ENCODE measurements around the gene IFNAR1. TPM values are rescaled to one million over a fixed set of nuclear protein-coding genes. Genes with fewer than 3 reads are reported as not detected.

IFNAR1 gene
- total and polyA plus RNA-seq, 2 of the 8 experiments (the other 6 are each of a cell fraction or from before 2014, with no cell fraction given), result 3.1 to 17.1 TPM

DNA sequence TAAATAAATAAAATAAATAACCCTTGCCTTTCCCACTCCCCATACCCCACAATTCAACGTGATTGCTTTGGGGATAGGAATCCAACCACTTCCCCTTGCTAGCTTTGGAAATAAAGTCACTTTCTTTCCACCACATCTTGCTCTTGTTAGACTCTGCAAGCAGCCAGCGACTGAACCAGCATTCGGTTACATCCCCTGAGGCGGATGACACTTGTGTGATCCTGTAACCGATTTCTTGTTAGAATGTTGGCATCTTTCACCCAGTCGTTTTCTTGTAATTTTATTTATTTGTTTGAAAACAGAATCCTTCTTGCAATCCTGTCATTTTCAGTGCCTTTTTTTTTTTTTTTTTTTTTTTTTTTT, 76.8 kb downstream of the IFNAR1 start:
- Histone ChIP-seq H3K27ac (ENCODE audit: low read depth, low read length) (no peak overlapping the region), H2AFZ (ENCODE audit: low read length) (no peak overlapping the region)
- no peak for FAIRE-seq

More for the DNA sequence above, 76.8 kb downstream of the IFNAR1 start:
- Histone ChIP-seq H3K79me1 (ENCODE audit: low read depth, low read length) (no peaks in the 10 kb centered on the region), H2BK20ac (ENCODE audit: low read length) (no peak overlapping the region), H3K23ac (ENCODE audit: insufficient read length) (no peak overlapping the region), H3K4me2 (ENCODE audit: insufficient read depth in 1 of 2, low read depth in 2 of 2, low read length in 2 of 2) (no peak overlapping the region), H4K91ac (replicated peaks; ENCODE audit: insufficient read length, low read length) (no peak overlapping the region), H3K4ac (replicated peaks; ENCODE audit: insufficient read length, low read depth, low read length) (no peak overlapping the region), H2BK5ac (ENCODE audit: low read depth, low read length) (no peak overlapping the region), H3K18ac (ENCODE audit: extremely low read depth, low read length) (no peak overlapping the region; the same call in 1 of the 2 replicates), H2BK120ac (replicated peaks; ENCODE audit: low read depth, low read length) (no peak overlapping the region), H3K79me2 (ENCODE audit: control insufficient read depth in 1 of 2, insufficient read depth in 2 of 2, low read length in 2 of 2) (peaks cover 0 to 28% of the 10 kb centered on the region in 2 experiments; a peak in 3 of 4 replicates), H3K56ac (replicated peaks; ENCODE audit: insufficient read length, low read depth, low read length) (no peak overlapping the region), H4K20me1 (replicated peaks in 1 of 2; ENCODE audit: control insufficient read depth in 1 of 2, insufficient read depth in 2 of 2, low read length in 2 of 2) (peaks cover 0 to 2% of the 10 kb centered on the region in 2 experiments), H2BK12ac (ENCODE audit: low read depth, low read length) (no peak overlapping the region), H3K4me3 (ENCODE audit: extremely low read depth in 1 of 4, insufficient read depth in 2 of 4, low read depth in 3 of 4, low read length in 4 of 4) (no peak overlapping the region), H2AK5ac (ENCODE audit: low read depth, low read length) (no peak overlapping the region), H2BK15ac (ENCODE audit: low read length) (no peak overlapping the region), H4K8ac (ENCODE audit: extremely low read depth, insufficient read depth, low read length) (no peak overlapping the region), H3K9ac (replicated peaks in 1 of 4; ENCODE audit: extremely low read depth in 1 of 4, low read depth in 3 of 4, low read length in 3 of 4) (no peak overlapping the region), H3K14ac (ENCODE audit: insufficient read length) (no peak overlapping the region), H3K23me2 (ENCODE audit: low read depth, low read length) (peaks cover 5% of the 10 kb centered on the region; the same call in 1 of the 2 replicates), H3K27me3 (replicated peaks in 1 of 4; ENCODE audit: control insufficient read depth in 3 of 4, extremely low read depth in 1 of 4, insufficient read depth in 3 of 4, low read length in 3 of 4) (no peaks in the 10 kb centered on the region), H3K9me3 (ENCODE audit: insufficient read depth in 2 of 2, low read depth in 1 of 2, low read length in 1 of 2) (peaks cover 0 to 2% of the 10 kb centered on the region in 2 experiments; a peak in 1 of 4 replicates), H3K36me3 (ENCODE audit: control insufficient read depth in 2 of 4, insufficient read depth in 4 of 4, low read length in 3 of 4) (no peaks in the 10 kb centered on the region), H4K5ac (ENCODE audit: insufficient read length, low read depth, low read length) (no peak overlapping the region), H3K4me1 (replicated peaks in 1 of 4; ENCODE audit: control insufficient read depth in 3 of 4, insufficient read depth in 4 of 4, low read length in 3 of 4) (peaks cover 2 to 6% (median 3%) of the 10 kb centered on the region in 4 experiments)
- 92% methylated on average over 6 of the region's 6 CpGs; no CpG with 5 or more reads in 1 of the 2 experiments for WGBS, 2 experiments (ENCODE audit: extremely low coverage in 1 of 2, insufficient coverage in 1 of 2, insufficient read length in 1 of 2, insufficient replicate concordance in 2 of 2, low coverage in 1 of 2, low lambda C conversion rate in 2 of 2, missing lambda C conversion rate in 1 of 2)
- ChIA-PET CTCF (ENCODE audit: partially characterized antibody) (interaction anchor here (1.9 kb wide), 1 partner anchor 16 kb away, joined by 6 read pairs; no protein-coding TSS in a partner anchor), POLR2A (ENCODE audit: partially characterized antibody) (interaction anchor here (1.6 kb wide), 1 partner anchor 77 kb away, joined by 5 read pairs; the partner anchor contains the start of gene IFNAR1)
- TF ChIP-seq TEAD4 (IDR thresholded peaks at IDR 0.05; ENCODE audit: low read depth, low read length) (no peak), SUZ12 (IDR thresholded peaks at IDR 0.05; ENCODE audit: low read length) (no peak), EGR1 (IDR thresholded peaks at IDR 0.05; ENCODE audit: borderline replicate concordance, low read depth, low read length) (no peak), BCL11A (IDR thresholded peaks at IDR 0.05; ENCODE audit: low read depth in 2 of 2, low read length in 2 of 2) (no peak), GTF2F1 (IDR thresholded peaks at IDR 0.05; ENCODE audit: borderline replicate concordance, low read depth, low read length) (no peak)
- no peak for DNase-seq (ENCODE audit: low read depth in 1 of 2, low spot score in 2 of 2)
